Measurements from ENCODE around the gene FBLIM1. TPM values are rescaled to one million over a fixed set of nuclear protein-coding genes. Genes with fewer than 3 reads are reported as not detected.
"Not testable (repeated sequence)": the region's sequence is repeated elsewhere in the genome, so short reads cannot be mapped to it uniquely, and the experiment has no call there.

The FBLIM1 gene
- total RNA-seq, 2 donors from 2014 or later, result 0.21 TPM; not detected in 1

DNA sequence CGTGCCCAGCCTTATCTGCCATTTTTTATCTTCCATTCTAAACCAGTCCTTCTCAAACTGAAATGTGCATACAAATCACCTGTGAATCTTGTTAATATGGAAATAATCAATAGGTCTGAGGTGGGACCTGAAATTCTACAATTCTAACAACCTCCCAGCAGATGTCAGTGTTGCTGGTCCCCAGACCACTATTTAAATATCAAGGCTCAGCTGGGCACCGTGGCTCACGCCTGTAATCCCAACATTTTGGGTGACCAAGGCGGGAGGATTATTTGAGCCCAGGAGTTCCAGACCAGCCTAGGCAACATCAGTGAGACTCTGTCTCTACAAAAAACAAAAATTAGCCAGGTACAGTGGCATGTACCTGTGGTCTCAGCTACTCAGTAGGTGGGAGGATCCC lies 44.8 kb downstream of the FBLIM1 start:
- H3K27me3 Mint-ChIP-seq, result peaks cover 10% of the 10 kb centered on the region
- H3K27ac Mint-ChIP-seq, result peak overlapping the region; percentile 8
- ATAC-seq, result peak; percentile 53
- H3K36me3 Mint-ChIP-seq (ENCODE audit: low read depth), result no peaks in the 10 kb centered on the region
- no peak overlapping the region for H3K4me3 Mint-ChIP-seq
- no peak for DNase-seq
- no peaks in the 10 kb centered on the region for H3K4me1 Mint-ChIP-seq
- H3K9me3 ChIP-seq (ENCODE audit: control insufficient read depth, low read length, poor library complexity, severe bottlenecking), result no peaks in the 10 kb centered on the region

- Mint-ChIP-seq H3K27me3 (peaks cover 10% of the 10 kb centered on the region), H3K27ac (peak overlapping the region; percentile 8), H3K36me3 (ENCODE audit: low read depth) (no peaks in the 10 kb centered on the region), H3K4me1 (no peaks in the 10 kb centered on the region), H3K4me3 (no peak overlapping the region)
- DNase-seq (no peak), ATAC-seq (no peak)
- no peaks in the 10 kb centered on the region for H3K9me3 ChIP-seq (ENCODE audit: control insufficient read depth, low read length, poor library complexity, severe bottlenecking)
Observed at GRCh38 chr1:15804060-15804459, 45.5 kb downstream of the FBLIM1 start.

GRCh38 chr1:15807121-15807520 lies 48.5 kb downstream of the FBLIM1 start:
- no peaks in the 10 kb centered on the region for H3K9me3 ChIP-seq (ENCODE audit: control insufficient read depth, low read length, poor library complexity, severe bottlenecking)
- no peak overlapping the region for H3K27ac Mint-ChIP-seq
- H3K4me3 Mint-ChIP-seq, result no peak overlapping the region
- no peak for ATAC-seq
- no peak for DNase-seq
- H3K36me3 Mint-ChIP-seq (ENCODE audit: low read depth), result no peaks in the 10 kb centered on the region
- H3K27me3 Mint-ChIP-seq, result peaks cover 9% of the 10 kb centered on the region
- no peaks in the 10 kb centered on the region for H3K4me1 Mint-ChIP-seq

DNA sequence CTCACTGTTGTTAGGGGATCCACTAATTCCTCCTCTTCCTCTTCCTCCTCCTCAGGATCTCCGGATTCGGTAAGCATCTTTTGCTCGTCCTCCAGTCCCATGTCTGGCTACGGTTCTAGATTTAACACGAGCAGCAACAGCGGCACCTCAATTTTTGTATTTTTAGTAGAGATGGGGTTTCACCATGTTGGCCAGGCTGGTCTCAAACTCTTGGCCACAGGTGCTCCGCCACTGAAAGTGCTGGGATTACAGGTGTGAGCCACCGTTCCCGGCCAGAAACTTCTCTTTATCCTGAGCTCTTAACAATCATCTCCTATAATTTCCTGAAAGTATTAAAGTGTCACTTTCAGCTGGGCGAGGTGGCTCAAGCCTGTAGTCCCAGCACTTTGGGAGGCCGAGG lies 49.0 kb downstream of the FBLIM1 start, which contains the start of gene UQCRHL:
Gene UQCRHL (minus strand): TSS at position 101 of the 400 bp plus-strand sequence. CDS start 0 bp downstream, at position 101.
- DNase-seq, result not testable (repeated sequence)

DNA sequence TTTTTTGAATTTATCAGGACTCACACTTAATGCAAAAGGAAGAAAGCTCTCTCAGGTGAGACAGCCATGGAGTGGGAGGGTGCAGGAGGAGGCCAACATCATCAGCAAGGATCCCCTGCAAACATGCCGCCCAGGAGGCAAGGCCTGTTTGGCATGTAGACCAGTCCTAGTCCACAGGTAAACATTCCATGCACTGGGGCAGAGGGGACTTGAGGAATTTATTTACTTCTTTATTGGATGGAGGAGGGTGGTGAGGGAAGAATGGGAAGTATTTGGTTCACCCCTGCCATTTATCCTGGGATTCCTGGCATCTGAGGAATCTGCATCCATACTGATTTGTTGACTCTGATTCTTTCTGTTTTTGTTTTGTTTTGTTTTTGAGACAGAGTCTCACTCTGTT lies 50.4 kb downstream of the FBLIM1 start:
- no peak for ATAC-seq
- Mint-ChIP-seq H3K4me3 (no peak overlapping the region), H3K27ac (no peak overlapping the region), H3K4me1 (no peaks in the 10 kb centered on the region), H3K27me3 (peaks cover 9% of the 10 kb centered on the region), H3K36me3 (ENCODE audit: low read depth) (no peaks in the 10 kb centered on the region)
- no peak for DNase-seq
- H3K9me3 ChIP-seq (ENCODE audit: control insufficient read depth, low read length, poor library complexity, severe bottlenecking), result no peaks in the 10 kb centered on the region

More for the DNA sequence above, 49.0 kb downstream of the FBLIM1 start, which contains the start of gene UQCRHL:
- not testable (repeated sequence) for H3K4me3 Mint-ChIP-seq; H3K9me3 ChIP-seq (ENCODE audit: control insufficient read depth, low read length, poor library complexity, severe bottlenecking); H3K36me3 Mint-ChIP-seq (ENCODE audit: low read depth); H3K27ac Mint-ChIP-seq; ATAC-seq; H3K27me3 Mint-ChIP-seq; H3K4me1 Mint-ChIP-seq

- peaks cover 9% of the 10 kb centered on the region for H3K27me3 Mint-ChIP-seq
- no peaks in the 10 kb centered on the region for H3K9me3 ChIP-seq (ENCODE audit: control insufficient read depth, low read length, poor library complexity, severe bottlenecking)
- ATAC-seq (no peak), DNase-seq (no peak)
- no peaks in the 10 kb centered on the region for H3K4me1 Mint-ChIP-seq
- no peak overlapping the region for H3K27ac Mint-ChIP-seq
- H3K4me3 Mint-ChIP-seq, result no peak overlapping the region
- no peaks in the 10 kb centered on the region for H3K36me3 Mint-ChIP-seq (ENCODE audit: low read depth)
Observed at GRCh38 chr1:15810073-15810472, 51.5 kb downstream of the FBLIM1 start.

DNA sequence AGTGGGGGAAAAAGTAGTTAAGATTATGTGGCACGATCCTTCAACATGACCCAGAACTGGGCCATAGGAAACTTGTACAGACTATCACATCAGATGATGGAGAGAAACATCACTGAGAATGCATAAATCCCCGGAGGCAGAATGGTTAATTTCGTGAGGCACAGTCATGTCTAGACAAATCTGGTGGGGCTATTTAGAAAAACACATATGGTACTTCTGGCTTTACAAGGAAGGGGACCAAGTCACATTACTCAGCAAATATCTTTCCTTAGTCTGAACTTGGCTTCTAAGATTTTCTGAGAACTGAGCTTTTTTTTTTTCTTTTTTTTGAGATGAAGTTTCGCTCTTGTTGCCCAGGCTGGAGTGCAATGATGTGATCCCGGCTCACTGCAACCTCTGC lies 58.1 kb downstream of the FBLIM1 start:
- Mint-ChIP-seq H3K27ac (no peak overlapping the region), H3K36me3 (ENCODE audit: low read depth) (no peaks in the 10 kb centered on the region), H3K4me1 (peaks cover 4% of the 10 kb centered on the region), H3K4me3 (no peak overlapping the region), H3K27me3 (no peaks in the 10 kb centered on the region)
- no peaks in the 10 kb centered on the region for H3K9me3 ChIP-seq (ENCODE audit: control insufficient read depth, low read length, poor library complexity, severe bottlenecking)
- no peak for ATAC-seq
- DNase-seq, result no peak

GRCh38 chr1:15820478-15820877 lies 61.9 kb downstream of the FBLIM1 start:
- no peaks in the 10 kb centered on the region for H3K27me3 Mint-ChIP-seq
- H3K36me3 Mint-ChIP-seq (ENCODE audit: low read depth), result no peaks in the 10 kb centered on the region
- peak overlapping the region; percentile 11 for H3K27ac Mint-ChIP-seq
- H3K4me3 Mint-ChIP-seq, result no peak overlapping the region
- H3K9me3 ChIP-seq (ENCODE audit: control insufficient read depth, low read length, poor library complexity, severe bottlenecking), result no peaks in the 10 kb centered on the region
- DNase-seq (no peak), ATAC-seq (no peak)
- H3K4me1 Mint-ChIP-seq, result peaks cover 3% of the 10 kb centered on the region

DNA sequence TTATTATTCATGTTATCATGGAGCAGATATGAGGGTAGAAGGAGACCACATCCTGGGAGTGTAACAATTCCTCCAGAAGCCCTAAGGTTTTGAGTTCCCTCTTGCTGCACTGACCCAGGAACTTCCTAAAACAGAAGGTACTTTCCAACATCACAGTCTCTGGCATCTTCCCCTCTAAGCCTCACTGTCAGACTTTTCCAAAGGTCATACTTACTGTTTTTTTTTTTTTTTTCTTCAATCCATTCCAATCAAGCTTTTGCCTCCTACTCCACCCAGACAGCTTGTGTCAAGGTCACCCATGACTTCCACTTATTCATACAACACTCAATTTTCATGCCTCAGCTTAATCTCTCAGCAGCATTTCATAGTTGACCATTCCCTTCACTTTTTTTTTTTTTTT lies 67.2 kb downstream of the FBLIM1 start:
- no peak for DNase-seq
- Mint-ChIP-seq H3K36me3 (ENCODE audit: low read depth) (no peaks in the 10 kb centered on the region), H3K4me3 (no peak overlapping the region)

DNA sequence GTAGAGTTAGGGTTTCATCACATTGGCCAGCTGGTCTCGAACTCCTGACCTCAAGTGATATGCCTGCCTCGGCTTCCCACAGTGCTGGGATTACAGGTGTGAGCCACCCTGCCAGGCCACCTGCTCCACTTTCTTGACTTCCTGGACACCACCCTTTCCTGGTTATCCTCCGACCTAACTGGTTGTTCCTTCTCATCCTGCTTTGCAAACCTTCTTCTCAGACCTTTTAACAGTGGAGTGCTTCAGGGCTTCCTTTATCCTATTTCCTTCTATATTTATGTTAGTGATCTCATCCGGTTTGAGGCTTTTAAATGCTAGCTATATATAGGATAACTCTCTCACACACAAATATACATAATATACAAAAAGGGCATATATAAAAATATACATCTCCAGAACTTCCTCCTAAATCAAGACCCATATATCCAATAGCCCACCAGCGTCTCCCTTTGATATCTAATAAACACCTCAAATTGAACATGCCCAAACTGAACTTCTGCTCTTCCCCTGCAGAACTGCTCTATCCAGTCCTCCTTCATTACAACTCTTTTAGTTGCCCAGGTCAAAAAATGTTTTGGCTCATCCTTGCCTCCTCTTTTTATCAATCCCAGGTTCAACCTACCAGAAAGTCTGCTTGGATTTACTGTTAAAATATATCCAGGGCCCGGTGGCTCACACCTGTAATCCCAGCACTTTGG lies 68.4 kb downstream of the FBLIM1 start:
- Mint-ChIP-seq H3K27me3 (no peaks in the 10 kb centered on the region), H3K27ac (no peak overlapping the region), H3K4me3 (no peak overlapping the region), H3K36me3 (ENCODE audit: low read depth) (no peaks in the 10 kb centered on the region), H3K4me1 (peaks cover 14% of the 10 kb centered on the region)
- ATAC-seq (no peak), DNase-seq (no peak)
- no peaks in the 10 kb centered on the region for H3K9me3 ChIP-seq (ENCODE audit: control insufficient read depth, low read length, poor library complexity, severe bottlenecking)

More for the DNA sequence above, 67.2 kb downstream of the FBLIM1 start:
- Mint-ChIP-seq H3K4me1 (peaks cover 11% of the 10 kb centered on the region), H3K27ac (no peak overlapping the region), H3K27me3 (no peaks in the 10 kb centered on the region)
- no peaks in the 10 kb centered on the region for H3K9me3 ChIP-seq (ENCODE audit: control insufficient read depth, low read length, poor library complexity, severe bottlenecking)
- no peak for ATAC-seq

DNA sequence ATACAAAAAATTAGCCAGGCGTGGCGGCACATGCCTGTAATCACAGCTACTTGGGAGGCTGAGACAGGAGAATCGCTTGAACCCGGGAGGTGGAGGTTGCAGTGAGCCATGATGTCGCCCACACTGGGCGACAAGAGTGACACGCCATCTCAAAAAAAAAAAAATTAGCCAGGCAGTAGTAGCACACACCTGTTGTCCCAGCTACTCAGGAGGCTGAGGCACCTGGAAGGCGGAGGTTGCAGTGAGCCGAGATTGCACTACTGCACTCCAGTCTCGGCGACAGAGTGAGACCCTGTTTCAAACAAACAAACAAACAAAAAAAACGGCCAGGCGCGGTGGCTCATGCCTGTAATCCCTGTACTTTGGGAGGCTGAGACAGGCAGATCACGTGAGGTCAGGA lies 69.0 kb downstream of the FBLIM1 start:
- not testable (repeated sequence) for H3K4me3 Mint-ChIP-seq

GRCh38 chr1:15828931-15829330 lies 70.3 kb downstream of the FBLIM1 start:
- H3K36me3 Mint-ChIP-seq (ENCODE audit: low read depth); H3K9me3 ChIP-seq (ENCODE audit: control insufficient read depth, low read length, poor library complexity, severe bottlenecking); ATAC-seq; H3K27ac Mint-ChIP-seq; H3K4me3 Mint-ChIP-seq; H3K27me3 Mint-ChIP-seq; DNase-seq: not testable (repeated sequence)
- H3K4me1 Mint-ChIP-seq, result peaks cover 14% of the 10 kb centered on the region

More for the DNA sequence above, 69.0 kb downstream of the FBLIM1 start:
- H3K36me3 Mint-ChIP-seq (ENCODE audit: low read depth); H3K27ac Mint-ChIP-seq; ATAC-seq; H3K9me3 ChIP-seq (ENCODE audit: control insufficient read depth, low read length, poor library complexity, severe bottlenecking); H3K27me3 Mint-ChIP-seq; DNase-seq: not testable (repeated sequence)
- peaks cover 14% of the 10 kb centered on the region for H3K4me1 Mint-ChIP-seq

DNA sequence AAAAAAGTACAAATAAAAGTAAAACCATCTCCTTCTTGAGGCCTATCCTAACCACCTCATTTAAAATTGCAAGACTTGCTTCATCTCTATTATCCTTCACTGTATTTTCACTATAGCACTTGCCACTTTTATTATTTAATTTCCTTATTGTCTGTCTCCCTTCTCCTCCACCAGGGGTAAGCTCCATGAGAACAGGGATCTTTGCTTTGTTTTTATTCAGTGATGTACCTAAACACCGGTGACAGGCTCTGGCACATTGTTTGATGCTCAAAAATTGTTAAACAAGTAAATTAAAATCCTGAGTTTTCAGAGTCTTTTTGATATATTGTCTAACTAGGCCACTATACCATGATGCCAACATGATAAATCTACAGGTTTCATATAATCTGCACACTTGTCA lies 71.7 kb downstream of the FBLIM1 start:
- peak overlapping the region; percentile 29 for H3K27ac Mint-ChIP-seq

DNA sequence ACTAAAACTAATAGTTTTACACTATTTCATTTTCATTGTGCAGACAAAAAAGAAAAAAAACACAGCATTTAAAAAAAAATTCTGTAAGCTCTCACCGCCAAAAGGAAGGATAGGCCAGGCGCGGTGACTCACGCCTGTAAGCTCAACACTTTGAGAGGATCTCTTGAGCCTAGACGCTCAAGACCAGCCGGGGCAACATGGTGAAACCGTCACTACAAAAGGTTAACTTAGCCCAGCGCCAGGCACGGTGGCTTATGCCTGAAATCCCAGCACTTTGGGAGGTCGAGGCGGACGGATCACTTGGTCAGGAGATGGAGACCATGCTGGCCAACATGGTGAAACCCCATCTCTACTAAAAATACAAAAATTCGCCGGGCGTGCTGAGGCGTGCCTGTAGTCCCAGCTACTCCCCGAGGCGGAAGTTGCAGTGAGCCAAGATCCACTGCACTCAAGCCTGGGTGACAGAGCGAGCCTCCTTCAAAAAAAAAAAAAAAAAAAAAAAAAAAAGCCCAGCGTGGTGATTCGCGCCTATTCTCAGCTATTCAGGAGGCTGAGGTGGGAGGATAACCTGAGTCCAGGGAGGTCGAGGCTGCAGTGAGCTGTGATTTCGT lies 74.6 kb downstream of the FBLIM1 start:
- H3K9me3 ChIP-seq (ENCODE audit: control insufficient read depth, low read length, poor library complexity, severe bottlenecking), result no peaks in the 10 kb centered on the region
- no peaks in the 10 kb centered on the region for H3K27me3 Mint-ChIP-seq
- ATAC-seq, result no peak
- H3K4me1 Mint-ChIP-seq, result peaks cover 11% of the 10 kb centered on the region
- peak in 2 of 3 donors; percentile 34 to 46 for DNase-seq
- H3K36me3 Mint-ChIP-seq (ENCODE audit: low read depth), result no peaks in the 10 kb centered on the region
- peak overlapping the region; percentile 97 for H3K27ac Mint-ChIP-seq
- peak overlapping the region; percentile 96 for H3K4me3 Mint-ChIP-seq

More for the DNA sequence above, 71.7 kb downstream of the FBLIM1 start:
- no peaks in the 10 kb centered on the region for H3K27me3 Mint-ChIP-seq
- H3K9me3 ChIP-seq (ENCODE audit: control insufficient read depth, low read length, poor library complexity, severe bottlenecking), result no peaks in the 10 kb centered on the region
- H3K4me1 Mint-ChIP-seq, result peaks cover 14% of the 10 kb centered on the region
- H3K36me3 Mint-ChIP-seq (ENCODE audit: low read depth), result no peaks in the 10 kb centered on the region
- DNase-seq, result no peak
- no peak for ATAC-seq
- no peak overlapping the region for H3K4me3 Mint-ChIP-seq
